Measurements from ENCODE around the gene PPFIBP2.

Gene PPFIBP2

GRCh38 chr11:7528514-7529049 is 14.8 kb downstream of the PPFIBP2 start:
- DNase-seq, result no peak

- no peak for DNase-seq
Observed at GRCh38 chr11:7530013-7530640, 16.3 kb downstream of the PPFIBP2 start.

- DNase-seq, result no peak
Observed at GRCh38 chr11:7531011-7531410, 17.2 kb downstream of the PPFIBP2 start.

GRCh38 chr11:7532405-7533145 is 18.8 kb downstream of the PPFIBP2 start:
- no peak for DNase-seq

- no peak for DNase-seq
Observed at GRCh38 chr11:7533199-7534041, 19.6 kb downstream of the PPFIBP2 start.

GRCh38 chr11:7534042-7534378 is 20.2 kb downstream of the PPFIBP2 start:
- no peak for DNase-seq

GRCh38 chr11:7536100-7536499 is 22.3 kb downstream of the PPFIBP2 start:
- no peak for DNase-seq

GRCh38 chr11:7537265-7537664 is 23.5 kb downstream of the PPFIBP2 start:
- no peak for DNase-seq

- no peak for DNase-seq
Observed at GRCh38 chr11:7538031-7538430, 24.2 kb downstream of the PPFIBP2 start.

- no peak for DNase-seq
Observed at GRCh38 chr11:7538466-7539454, 25.0 kb downstream of the PPFIBP2 start.

GRCh38 chr11:7540830-7541555 is 27.2 kb downstream of the PPFIBP2 start:
- DNase-seq, result no peak

- no peak for DNase-seq
Observed at GRCh38 chr11:7543302-7543701, 29.5 kb downstream of the PPFIBP2 start.

GRCh38 chr11:7544021-7544420 is 30.2 kb downstream of the PPFIBP2 start:
- DNase-seq, result no peak

- DNase-seq, result no peak
Observed at GRCh38 chr11:7545611-7546010, 31.8 kb downstream of the PPFIBP2 start.

- no peak for DNase-seq
Observed at GRCh38 chr11:7546324-7546791, 32.6 kb downstream of the PPFIBP2 start.

GRCh38 chr11:7547687-7548086 is 33.9 kb downstream of the PPFIBP2 start:
- DNase-seq, result no peak

GRCh38 chr11:7548659-7549274 is 35.0 kb downstream of the PPFIBP2 start:
- no peak for DNase-seq

- no peak for DNase-seq
Observed at GRCh38 chr11:7549681-7550080, 35.9 kb downstream of the PPFIBP2 start.

GRCh38 chr11:7551571-7551970 is 37.8 kb downstream of the PPFIBP2 start:
- DNase-seq, result no peak

GRCh38 chr11:7552666-7553065 is 38.9 kb downstream of the PPFIBP2 start:
- no peak for DNase-seq

Measured in NCI-H1694 treated with DMSO at 0.1 percent for 48 hours (cell line).